Parathyroid adenoma (tissue), 2 donors: ENCODE results near the gene DISC1.

Experiments used
- H2AFZ ChIP-seq: fragments of 300-600 bp; sonication (generic); one replicate; pipeline ENCODE4 v1.7.0; 2017; ENCODE audit warnings: antibody characterized with exemption, mild to moderate bottlenecking
- H3K27ac ChIP-seq: fragments of 300-600 bp; sonication (generic); one replicate; pipeline ENCODE4 v1.7.0; 2017
- H3K27me3 ChIP-seq: fragments of 300-600 bp; sonication (generic); one replicate; pipeline ENCODE4 v1.7.0; 2017; ENCODE audit warnings: low read length; ENCODE audit not compliant: control insufficient read depth, insufficient read depth
- H3K36me3 ChIP-seq: fragments of 300-600 bp; sonication (generic); one replicate; pipeline ENCODE4 v1.7.0; 2017; ENCODE audit warnings: low read length; ENCODE audit not compliant: control insufficient read depth, insufficient read depth
- H3K4me1 ChIP-seq: fragments of 300-600 bp; sonication (generic); one replicate; pipeline ENCODE4 v1.7.0; 2017; ENCODE audit warnings: control low read depth
- H3K4me2 ChIP-seq: fragments of 300-600 bp; sonication (generic); one replicate; pipeline ENCODE4 v1.7.0; 2017; ENCODE audit warnings: low read length
- H3K4me3 ChIP-seq: fragments of 300-600 bp; sonication (generic); one replicate; pipeline ENCODE4 v1.7.0; 2017; ENCODE audit warnings: low read depth, low read length
- H3K79me2 ChIP-seq: fragments of 300-600 bp; sonication (generic); one replicate; pipeline ENCODE4 v1.7.0; 2017; ENCODE audit warnings: control low read depth
- H3K9ac ChIP-seq: fragments of 300-600 bp; sonication (generic); one replicate; pipeline ENCODE4 v1.7.0; 2017; ENCODE audit warnings: mild to moderate bottlenecking
- H3K9me3 ChIP-seq: fragments of 300-600 bp; sonication (generic); one replicate; pipeline ENCODE4 v1.7.0; 2017; ENCODE audit warnings: low read length; ENCODE audit not compliant: control insufficient read depth
- TF ChIP-seq, protein P1 (sequence below): fragments of 300-600 bp; sonication (generic); IDR thresholded peaks from one replicate; pipeline ENCODE4 v1.7.0; 2017; ENCODE audit warnings: antibody characterized with exemption, mild to moderate bottlenecking
- donor health status: primary hyperparathyroidism.

The DISC1 gene

GRCh38 chr1:231885209-231885854 is 258.7 kb downstream of the DISC1 start:
- Histone ChIP-seq H3K9ac (no peak overlapping the region), H3K36me3 (no peaks in the 10 kb centered on the region), H3K4me1 (no peaks in the 10 kb centered on the region), H3K4me2 (no peak overlapping the region), H3K4me3 (no peak overlapping the region), H3K27ac (no peak overlapping the region), H2AFZ (no peak overlapping the region), H3K9me3 (no peaks in the 10 kb centered on the region), H3K79me2 (no peaks in the 10 kb centered on the region), H3K27me3 (no peaks in the 10 kb centered on the region)
- TF ChIP-seq, protein P1, sequence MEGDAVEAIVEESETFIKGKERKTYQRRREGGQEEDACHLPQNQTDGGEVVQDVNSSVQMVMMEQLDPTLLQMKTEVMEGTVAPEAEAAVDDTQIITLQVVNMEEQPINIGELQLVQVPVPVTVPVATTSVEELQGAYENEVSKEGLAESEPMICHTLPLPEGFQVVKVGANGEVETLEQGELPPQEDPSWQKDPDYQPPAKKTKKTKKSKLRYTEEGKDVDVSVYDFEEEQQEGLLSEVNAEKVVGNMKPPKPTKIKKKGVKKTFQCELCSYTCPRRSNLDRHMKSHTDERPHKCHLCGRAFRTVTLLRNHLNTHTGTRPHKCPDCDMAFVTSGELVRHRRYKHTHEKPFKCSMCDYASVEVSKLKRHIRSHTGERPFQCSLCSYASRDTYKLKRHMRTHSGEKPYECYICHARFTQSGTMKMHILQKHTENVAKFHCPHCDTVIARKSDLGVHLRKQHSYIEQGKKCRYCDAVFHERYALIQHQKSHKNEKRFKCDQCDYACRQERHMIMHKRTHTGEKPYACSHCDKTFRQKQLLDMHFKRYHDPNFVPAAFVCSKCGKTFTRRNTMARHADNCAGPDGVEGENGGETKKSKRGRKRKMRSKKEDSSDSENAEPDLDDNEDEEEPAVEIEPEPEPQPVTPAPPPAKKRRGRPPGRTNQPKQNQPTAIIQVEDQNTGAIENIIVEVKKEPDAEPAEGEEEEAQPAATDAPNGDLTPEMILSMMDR: no peak

DNA sequence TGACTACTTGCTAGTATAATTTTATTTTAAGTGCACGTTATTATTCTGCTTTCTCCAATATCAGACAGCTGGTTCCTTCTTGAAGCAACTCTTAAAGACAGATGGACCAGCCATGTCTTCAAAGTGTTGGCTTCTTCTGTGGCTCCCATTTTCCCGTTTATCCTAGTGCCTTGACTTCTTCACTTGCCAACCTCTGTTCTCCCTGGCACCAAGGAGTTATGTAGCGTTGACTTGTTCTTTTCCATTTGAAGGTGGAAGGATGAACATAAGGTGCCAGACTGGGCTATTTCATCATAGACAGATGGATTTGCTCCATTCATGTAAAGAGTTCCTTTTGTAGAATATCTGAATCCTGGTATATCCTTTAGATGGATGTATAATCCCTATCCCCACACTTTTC is 260.6 kb downstream of the DISC1 start:
- Histone ChIP-seq H3K4me2 (no peak overlapping the region), H3K9me3 (no peaks in the 10 kb centered on the region), H3K79me2 (no peaks in the 10 kb centered on the region), H3K27me3 (no peaks in the 10 kb centered on the region), H3K36me3 (no peaks in the 10 kb centered on the region), H2AFZ (no peak overlapping the region), H3K27ac (no peak overlapping the region), H3K4me1 (no peaks in the 10 kb centered on the region), H3K9ac (no peak overlapping the region), H3K4me3 (no peak overlapping the region)
- TF ChIP-seq, protein P1: no peak

DNA sequence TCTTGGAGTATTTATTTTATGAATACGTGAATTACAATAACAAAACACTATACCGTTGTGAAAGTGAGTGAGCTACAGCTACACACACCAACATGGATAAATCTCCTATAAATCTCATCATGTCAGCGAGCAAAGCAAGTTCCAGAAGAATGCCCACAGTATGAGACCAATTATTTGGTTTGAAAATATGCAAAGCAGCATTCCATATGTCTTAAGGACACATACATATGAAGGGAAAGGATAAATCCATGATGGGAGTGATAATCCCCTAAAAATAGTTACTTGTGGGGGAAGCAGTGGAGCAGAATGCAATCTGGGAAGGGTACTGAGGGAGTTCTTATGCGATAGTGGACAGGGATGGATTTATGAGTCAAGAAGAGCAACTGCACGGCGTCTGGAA is 261.3 kb downstream of the DISC1 start:
- Histone ChIP-seq H3K9ac (no peak overlapping the region), H3K4me2 (no peak overlapping the region), H3K36me3 (no peaks in the 10 kb centered on the region), H3K79me2 (no peaks in the 10 kb centered on the region), H3K4me1 (no peaks in the 10 kb centered on the region), H2AFZ (no peak overlapping the region), H3K27ac (no peak overlapping the region), H3K4me3 (no peak overlapping the region), H3K9me3 (no peaks in the 10 kb centered on the region), H3K27me3 (no peaks in the 10 kb centered on the region)
- TF ChIP-seq, protein P1: no peak

DNA sequence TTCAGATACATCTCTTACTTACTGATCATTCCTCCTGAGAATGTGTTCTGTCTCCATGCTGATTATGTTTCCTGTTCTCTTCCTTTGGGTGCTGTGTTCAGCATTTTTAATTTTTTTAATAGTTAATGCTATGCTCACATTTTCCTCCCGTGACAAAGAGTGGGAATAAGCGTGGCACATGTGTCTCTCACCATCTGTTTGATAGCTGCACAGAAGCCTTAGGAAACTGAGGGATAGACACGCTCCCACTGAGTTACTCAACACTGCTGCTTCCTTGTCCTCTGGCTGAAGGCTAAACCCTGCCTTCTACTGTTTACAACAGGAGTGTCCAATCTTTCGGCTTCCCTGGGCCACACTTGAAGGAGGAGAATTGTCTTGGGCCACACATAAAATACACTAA is 264.2 kb downstream of the DISC1 start:
- Histone ChIP-seq H3K9me3 (no peaks in the 10 kb centered on the region), H3K4me3 (no peak overlapping the region), H3K4me2 (no peak overlapping the region), H3K9ac (no peak overlapping the region), H3K4me1 (no peaks in the 10 kb centered on the region), H3K36me3 (no peaks in the 10 kb centered on the region), H3K27me3 (no peaks in the 10 kb centered on the region), H3K79me2 (no peaks in the 10 kb centered on the region), H3K27ac (no peak overlapping the region), H2AFZ (no peak overlapping the region)
- TF ChIP-seq, protein P1: no peak

GRCh38 chr1:231893400-231894102 is 267.0 kb downstream of the DISC1 start:
- no peak overlapping the region for H2AFZ ChIP-seq
- no peak overlapping the region for H3K4me3 ChIP-seq
- H3K4me2 ChIP-seq: no peak overlapping the region
- no peaks in the 10 kb centered on the region for H3K27me3 ChIP-seq
- no peak overlapping the region for H3K27ac ChIP-seq
- H3K36me3 ChIP-seq: no peaks in the 10 kb centered on the region
- no peak overlapping the region for H3K9ac ChIP-seq
- no peaks in the 10 kb centered on the region for H3K4me1 ChIP-seq
- TF ChIP-seq, protein P1: no peak
- no peaks in the 10 kb centered on the region for H3K79me2 ChIP-seq
- no peaks in the 10 kb centered on the region for H3K9me3 ChIP-seq
